Mesothelial cell of epicardium (in vitro differentiated cells): ENCODE data around the gene SLC35F4. TPM values are rescaled to one million over a fixed set of nuclear protein-coding genes. Genes with fewer than 3 reads are reported as not detected.

Source experiments
- DNase-seq, 2 experiments: peaks; one replicate each; pipeline ENCODE4 v3.0.0; 2021; ENCODE audit warnings: low spot score in 2 of 2; ENCODE audit not compliant: unreplicated experiment in 2 of 2
- H3K27ac Mint-ChIP-seq: 2 replicates; pipeline ENCODE4 v1.8.0; 2021; ENCODE audit warnings: mixed read lengths
- H3K27me3 Mint-ChIP-seq: 2 replicates; pipeline ENCODE4 v1.8.0; 2021; ENCODE audit warnings: low read depth, mixed read lengths
- H3K36me3 Mint-ChIP-seq: 2 replicates; pipeline ENCODE4 v1.8.0; 2021; ENCODE audit warnings: mixed read lengths
- H3K4me1 Mint-ChIP-seq: 2 replicates; pipeline ENCODE4 v1.8.0; 2021; ENCODE audit warnings: mixed read lengths
- H3K4me3 Mint-ChIP-seq: 2 replicates; pipeline ENCODE4 v1.8.0; 2021; ENCODE audit warnings: mild to moderate bottlenecking, moderate library complexity, mixed read lengths
- H3K9me3 Mint-ChIP-seq: 2 replicates; pipeline ENCODE4 v1.8.0; 2021; ENCODE audit warnings: mixed read lengths
- CTCF ChIP-seq: fragments of 200-600 bp; sonication (generic); IDR thresholded peaks from one replicate; pipeline ENCODE4 v1.5.0; 2021; ENCODE audit warnings: antibody characterized with exemption; ENCODE audit not compliant: unreplicated experiment
- total RNA-seq: library from RNA; stranded (reverse); gene quantifications from 3 replicates; pipeline ENCODE4 v1.2.1, GENCODE V29; 2021

The SLC35F4 gene
- total RNA-seq, 1 donor from 2014 or later = not detected

DNA sequence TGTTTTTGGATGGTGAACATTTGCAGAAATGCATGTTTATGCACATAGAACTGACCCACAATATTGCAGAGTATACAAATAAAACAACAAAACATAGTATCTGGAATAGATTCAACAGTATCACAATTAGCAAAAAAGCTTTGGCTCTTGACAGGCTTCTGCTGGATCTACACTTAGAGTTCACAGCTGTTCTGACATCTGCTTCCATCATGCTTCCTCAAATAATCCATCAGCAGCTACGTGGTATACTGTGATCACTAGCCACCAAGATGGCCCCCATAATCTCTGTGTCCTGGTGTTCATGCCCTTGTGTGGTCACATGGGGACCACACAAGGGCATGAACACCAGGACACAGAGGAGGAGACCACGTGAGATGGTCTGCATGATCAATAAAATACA is 205.7 kb downstream of the SLC35F4 start:
- peaks cover 9% of the 10 kb centered on the region for H3K9me3 Mint-ChIP-seq
- no peak overlapping the region for H3K27ac Mint-ChIP-seq
- no peak overlapping the region for H3K4me3 Mint-ChIP-seq
- no peaks in the 10 kb centered on the region for H3K4me1 Mint-ChIP-seq
- peaks cover 28% of the 10 kb centered on the region for H3K27me3 Mint-ChIP-seq
- no peaks in the 10 kb centered on the region for H3K36me3 Mint-ChIP-seq
- DNase-seq = no peak
- no peak for TF ChIP-seq CTCF

GRCh38 chr14:57659052-57659451 is 206.8 kb downstream of the SLC35F4 start:
- H3K4me3 Mint-ChIP-seq = no peak overlapping the region
- no peak for DNase-seq
- H3K27me3 Mint-ChIP-seq = peaks cover 28% of the 10 kb centered on the region
- no peaks in the 10 kb centered on the region for H3K36me3 Mint-ChIP-seq
- TF ChIP-seq CTCF = no peak
- no peak overlapping the region for H3K27ac Mint-ChIP-seq
- peaks cover 9% of the 10 kb centered on the region for H3K9me3 Mint-ChIP-seq
- no peaks in the 10 kb centered on the region for H3K4me1 Mint-ChIP-seq

DNA sequence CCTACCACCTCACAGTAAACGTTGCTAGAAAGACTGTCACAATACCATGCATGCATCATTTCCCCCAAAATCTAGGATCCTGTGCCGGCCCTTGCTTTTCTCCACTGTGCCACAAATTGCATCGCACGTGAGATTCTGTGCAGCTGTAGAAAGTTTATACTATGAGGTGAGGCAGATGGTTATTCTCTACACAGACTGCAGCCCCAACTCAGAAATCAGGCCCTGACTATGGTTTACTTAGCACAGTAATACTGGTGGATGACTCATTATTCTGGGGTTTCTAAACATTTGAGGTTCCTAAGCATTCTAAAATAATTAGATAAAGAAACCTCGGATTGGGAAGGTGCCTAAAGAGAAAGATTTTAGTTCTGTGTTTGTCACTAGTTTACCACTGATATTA is 208.4 kb downstream of the SLC35F4 start:
- Mint-ChIP-seq H3K4me3 (no peak overlapping the region), H3K27ac (no peak overlapping the region), H3K36me3 (no peaks in the 10 kb centered on the region), H3K9me3 (no peaks in the 10 kb centered on the region), H3K4me1 (no peaks in the 10 kb centered on the region), H3K27me3 (peaks cover 31% of the 10 kb centered on the region)
- no peak for TF ChIP-seq CTCF
- no peak for DNase-seq

- H3K27ac Mint-ChIP-seq = no peak overlapping the region
- H3K9me3 Mint-ChIP-seq = no peaks in the 10 kb centered on the region
- DNase-seq = no peak
- H3K27me3 Mint-ChIP-seq = peaks cover 31% of the 10 kb centered on the region
- H3K36me3 Mint-ChIP-seq = no peaks in the 10 kb centered on the region
- H3K4me1 Mint-ChIP-seq = no peaks in the 10 kb centered on the region
- H3K4me3 Mint-ChIP-seq = no peak overlapping the region
- no peak for TF ChIP-seq CTCF
These were observed 209.0 kb downstream of the SLC35F4 start for GRCh38 chr14:57656853-57657252.

- no peak for DNase-seq
- H3K9me3 Mint-ChIP-seq = peaks cover 2% of the 10 kb centered on the region
- H3K27me3 Mint-ChIP-seq = peaks cover 24% of the 10 kb centered on the region
- no peak for TF ChIP-seq CTCF
- H3K4me1 Mint-ChIP-seq = no peaks in the 10 kb centered on the region
- no peak overlapping the region for H3K4me3 Mint-ChIP-seq
- no peak overlapping the region for H3K27ac Mint-ChIP-seq
- no peaks in the 10 kb centered on the region for H3K36me3 Mint-ChIP-seq
These were observed 213.1 kb downstream of the SLC35F4 start for GRCh38 chr14:57652769-57653168.

GRCh38 chr14:57641776-57642175 is 224.1 kb downstream of the SLC35F4 start:
- Mint-ChIP-seq H3K9me3 (peaks cover 7% of the 10 kb centered on the region), H3K27me3 (peaks cover 3% of the 10 kb centered on the region), H3K4me1 (no peaks in the 10 kb centered on the region), H3K36me3 (no peaks in the 10 kb centered on the region), H3K4me3 (no peak overlapping the region), H3K27ac (no peak overlapping the region)
- DNase-seq = no peak
- TF ChIP-seq CTCF = no peak
